Posterior vena cava (tissue), 2 donors: Measurements from ENCODE around the gene KCNMA1. TPM values are rescaled to one million over a fixed set of nuclear protein-coding genes. Genes with fewer than 3 reads are reported as not detected.
A peak's percentile ranks its signal among the peaks of the same experiment; 100 is the strongest.

Experiments
- DNase-seq: peaks from one replicate; pipeline ENCODE4 v3.0.0-alpha.2; 2020; ENCODE audit warnings: low spot score
- intact Hi-C, 2 donors: fragments of 100-400 bp; cut with DNase I; formaldehyde crosslinking; loops; one replicate each; pipeline versions ENCODE4 v1.14.1 to v1.14.2; 2022 to 2023
- total RNA-seq, 2 donors: library from RNA; stranded (reverse); fragmentation: NEBNext Ultra II Directional; extraction: Animal tissue kit (Norgen Biotek cat#: 25700); gene quantifications; one replicate each; pipeline ENCODE4 v1.2.1, GENCODE V29; 2021
- donor health status: DM: yes; HTN: yes; CAD: no.
- donor health status: DM: yes; HTN: yes; CAD: no.

KCNMA1 gene
- total RNA-seq, 2 donors from 2014 or later, result 99.7 to 117 TPM

DNA sequence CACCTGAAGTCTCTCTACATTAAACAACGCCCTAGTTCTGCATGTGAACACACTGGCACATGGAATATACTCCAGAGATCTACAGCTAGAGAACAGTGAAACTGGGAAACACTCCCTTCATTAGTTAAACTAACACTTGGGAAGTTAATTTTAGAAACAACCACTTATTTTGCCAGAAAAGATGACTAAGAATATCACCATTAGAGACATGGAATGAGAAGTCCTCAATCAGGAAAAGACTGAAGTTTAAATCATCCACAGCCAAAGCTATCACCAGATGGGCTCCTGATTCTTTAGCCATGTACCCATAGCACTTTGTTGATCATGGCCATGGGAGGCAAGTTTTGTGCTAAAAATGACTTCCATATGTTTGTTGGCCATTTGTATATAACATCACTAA is 719.5 kb downstream of the KCNMA1 start:
- intact Hi-C loops, result no loop called here
- no peak for DNase-seq

DNA sequence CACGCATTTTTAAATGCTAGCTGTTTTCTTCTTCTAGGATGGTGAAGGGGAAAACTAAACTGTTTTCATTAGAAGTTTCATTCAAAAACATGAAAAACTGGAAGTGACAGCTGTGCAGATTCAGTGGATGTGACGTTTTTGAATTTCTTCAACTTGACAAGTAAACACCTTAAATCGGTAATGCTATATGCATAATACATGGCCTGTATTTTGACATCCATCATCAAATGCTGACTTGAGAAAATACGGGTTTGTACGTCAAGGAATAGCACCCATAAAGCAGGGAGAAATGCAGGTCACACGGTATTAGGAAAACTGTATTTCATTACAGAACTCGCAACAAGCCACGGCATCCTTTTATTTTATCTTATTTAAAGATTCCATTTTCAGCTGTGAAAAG is 720.5 kb downstream of the KCNMA1 start:
- intact Hi-C loops, result no loop called here
- DNase-seq, result no peak

DNA sequence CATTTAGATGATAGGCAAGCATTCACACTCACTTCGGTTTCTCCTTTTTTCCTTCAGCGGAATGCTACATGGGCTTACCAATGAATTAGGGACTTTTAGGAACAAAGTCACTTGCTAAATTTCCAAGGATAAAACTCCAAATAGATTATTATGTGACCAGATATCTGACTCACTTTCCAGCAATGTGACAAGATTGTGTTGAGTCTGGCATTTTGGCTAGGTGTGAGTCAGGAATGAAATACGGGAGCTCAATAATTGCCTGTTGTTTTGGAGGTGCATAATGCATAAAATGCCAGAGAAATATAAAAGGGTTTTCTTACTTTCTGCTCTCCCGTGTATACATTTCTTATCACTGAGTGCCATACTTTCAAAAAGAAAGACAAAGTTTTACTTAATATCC is 721.1 kb downstream of the KCNMA1 start:
- DNase-seq, result no peak
- intact Hi-C loops, result no loop called here

- intact Hi-C loops, result no loop called here
- DNase-seq, result no peak
Observed at GRCh38 chr10:76915316-76915715, 722.3 kb downstream of the KCNMA1 start.

DNA sequence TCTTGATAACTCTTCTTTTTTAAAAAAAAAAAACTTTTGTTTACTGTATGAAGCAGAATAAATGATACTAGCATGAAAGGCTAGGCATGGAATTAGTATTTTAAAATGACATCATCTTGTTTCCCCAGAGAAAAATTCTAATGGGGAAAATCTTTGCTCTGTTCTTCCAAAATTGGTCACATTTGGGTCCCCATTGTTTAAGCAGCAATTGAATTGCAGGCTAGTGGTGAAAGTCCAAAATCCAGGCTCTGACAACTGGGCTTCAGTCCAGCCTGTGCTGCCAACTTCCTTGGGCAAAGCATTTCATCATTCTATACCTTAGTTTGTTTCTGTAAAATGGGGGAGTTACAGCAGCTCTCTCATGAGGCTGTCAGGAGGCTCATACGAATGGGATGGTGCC is 726.4 kb downstream of the KCNMA1 start:
- intact Hi-C loops, result no loop called here
- no peak for DNase-seq

- intact Hi-C loops, result no loop called here
- no peak for DNase-seq
Observed at GRCh38 chr10:76910184-76910962, 727.2 kb downstream of the KCNMA1 start.

GRCh38 chr10:76906256-76906655 is 731.4 kb downstream of the KCNMA1 start:
- intact Hi-C loops, result no loop called here
- DNase-seq, result no peak

DNA sequence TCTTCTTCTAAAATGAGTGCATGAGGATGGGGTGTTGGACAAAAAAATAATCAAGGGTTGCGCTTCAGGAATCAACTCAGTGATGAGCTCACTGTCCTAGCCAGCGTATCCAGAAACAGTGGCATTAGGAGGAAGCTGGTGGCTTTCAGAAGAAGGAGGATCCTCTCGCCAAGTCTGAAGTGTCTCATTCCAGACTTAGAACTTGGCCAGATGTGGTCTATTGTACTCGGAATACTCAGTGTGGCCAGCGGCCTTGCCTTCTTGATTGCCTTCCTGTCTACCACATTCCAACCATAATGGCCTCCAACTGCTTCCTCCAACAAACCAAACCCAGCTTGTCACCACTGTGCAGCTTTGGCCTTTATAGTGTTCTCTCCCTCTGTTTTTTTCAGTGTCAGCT is 732.4 kb downstream of the KCNMA1 start:
- intact Hi-C loops, result no loop called here
- no peak for DNase-seq

- intact Hi-C loops, result no loop called here
- DNase-seq, result no peak
Observed at GRCh38 chr10:76903387-76903945, 734.1 kb downstream of the KCNMA1 start.

- DNase-seq, result peak; percentile 85
- intact Hi-C loops, result no loop called here
Observed at GRCh38 chr10:76902949-76903348, 734.7 kb downstream of the KCNMA1 start.

GRCh38 chr10:76901701-76902100 is 735.9 kb downstream of the KCNMA1 start:
- intact Hi-C loops, result no loop called here
- DNase-seq, result no peak

GRCh38 chr10:76899490-76899889 is 738.1 kb downstream of the KCNMA1 start:
- DNase-seq, result no peak
- intact Hi-C loops, result no loop called here

DNA sequence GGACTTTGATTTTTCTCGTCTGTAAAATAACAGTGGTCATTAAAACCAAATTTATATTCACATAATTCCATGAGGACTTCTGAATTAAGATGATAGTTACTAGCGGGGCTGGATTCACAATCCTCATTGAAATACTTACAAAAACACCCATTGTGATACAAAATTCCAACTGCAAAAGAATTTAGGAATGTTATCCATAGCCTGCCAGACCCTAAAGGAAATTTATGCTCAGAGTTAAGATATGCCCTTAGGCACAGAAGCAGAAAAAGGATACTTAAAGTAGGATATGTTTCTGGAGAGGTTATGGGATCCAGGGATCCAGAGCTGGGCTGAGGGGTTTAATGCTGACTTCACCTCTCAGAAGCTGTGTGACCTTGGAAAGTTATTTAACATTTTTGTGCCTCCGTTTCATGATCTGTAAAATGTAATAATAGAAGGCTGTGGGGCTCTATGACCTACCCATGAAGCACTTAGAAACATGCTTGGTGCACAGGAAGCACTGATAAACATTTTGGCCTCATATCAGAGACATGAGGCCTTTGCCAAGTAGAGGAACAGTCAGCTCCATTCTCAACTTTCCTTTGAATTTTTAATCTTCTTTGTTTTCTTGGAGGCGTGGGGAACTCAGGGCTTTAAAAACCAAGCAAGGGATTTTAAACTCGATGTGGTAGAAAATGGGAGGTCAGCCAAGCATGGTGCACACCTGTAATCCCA is 744.7 kb downstream of the KCNMA1 start:
- DNase-seq, result no peak
- intact Hi-C loops, result no loop called here

GRCh38 chr10:76887223-76888010 is 750.2 kb downstream of the KCNMA1 start:
- intact Hi-C loops, result no loop called here
- DNase-seq, result no peak

DNA sequence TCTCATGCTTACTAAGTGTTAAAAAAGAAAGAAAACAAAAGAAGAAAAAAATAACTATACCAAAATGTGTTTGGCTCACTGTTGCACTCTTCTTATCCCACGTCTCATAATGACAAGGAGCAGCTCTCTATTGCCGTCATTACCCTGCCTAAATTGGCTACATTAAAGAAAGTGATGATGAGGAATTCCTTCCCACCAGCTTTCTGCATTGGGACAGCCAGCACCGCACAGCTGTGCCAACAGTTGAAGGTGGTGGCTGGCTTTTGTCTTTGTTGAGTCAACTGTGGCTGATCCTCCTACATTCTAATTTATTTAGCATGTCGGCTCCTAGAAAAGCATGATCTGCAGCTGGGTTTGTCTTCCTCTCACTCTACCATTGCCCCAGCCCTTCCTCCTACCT is 751.8 kb downstream of the KCNMA1 start:
- DNase-seq, result no peak
- intact Hi-C loops, result no loop called here

- DNase-seq, result no peak
- intact Hi-C loops, result no loop called here
Observed at GRCh38 chr10:76884673-76885275, 752.8 kb downstream of the KCNMA1 start.

- intact Hi-C loops, result no loop called here
- DNase-seq, result no peak
Observed at GRCh38 chr10:76883596-76883995, 754.0 kb downstream of the KCNMA1 start.

GRCh38 chr10:76882796-76883195 is 754.8 kb downstream of the KCNMA1 start:
- DNase-seq, result no peak
- intact Hi-C loops, result no loop called here

DNA sequence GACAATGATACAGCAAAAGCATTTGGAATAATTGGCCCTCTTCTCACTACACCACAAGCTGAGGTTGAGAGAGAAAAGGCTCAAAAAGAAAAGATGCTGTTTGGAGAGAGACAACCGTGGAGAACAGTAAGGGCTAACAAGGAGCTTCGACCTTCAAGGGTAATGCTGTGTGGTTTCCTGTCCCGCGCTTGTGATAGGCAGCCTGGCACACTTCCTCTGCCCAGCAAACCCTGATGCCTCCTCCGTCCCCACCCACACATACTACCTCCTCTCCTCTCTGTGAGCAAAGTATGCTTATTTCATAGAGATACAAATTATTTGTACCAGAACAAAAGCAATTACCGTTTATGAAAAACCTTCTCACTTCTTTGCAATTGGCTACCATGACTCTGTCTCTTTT is 755.4 kb downstream of the KCNMA1 start:
- intact Hi-C loops, result no loop called here

More for the DNA sequence above, 755.4 kb downstream of the KCNMA1 start:
- DNase-seq, result no peak
